Measurements from ENCODE around the gene ZNF30.
"Not testable (repeated sequence)": the region's sequence is repeated elsewhere in the genome, so short reads cannot be mapped to it uniquely, and the experiment has no call there.

ZNF30 gene

DNA sequence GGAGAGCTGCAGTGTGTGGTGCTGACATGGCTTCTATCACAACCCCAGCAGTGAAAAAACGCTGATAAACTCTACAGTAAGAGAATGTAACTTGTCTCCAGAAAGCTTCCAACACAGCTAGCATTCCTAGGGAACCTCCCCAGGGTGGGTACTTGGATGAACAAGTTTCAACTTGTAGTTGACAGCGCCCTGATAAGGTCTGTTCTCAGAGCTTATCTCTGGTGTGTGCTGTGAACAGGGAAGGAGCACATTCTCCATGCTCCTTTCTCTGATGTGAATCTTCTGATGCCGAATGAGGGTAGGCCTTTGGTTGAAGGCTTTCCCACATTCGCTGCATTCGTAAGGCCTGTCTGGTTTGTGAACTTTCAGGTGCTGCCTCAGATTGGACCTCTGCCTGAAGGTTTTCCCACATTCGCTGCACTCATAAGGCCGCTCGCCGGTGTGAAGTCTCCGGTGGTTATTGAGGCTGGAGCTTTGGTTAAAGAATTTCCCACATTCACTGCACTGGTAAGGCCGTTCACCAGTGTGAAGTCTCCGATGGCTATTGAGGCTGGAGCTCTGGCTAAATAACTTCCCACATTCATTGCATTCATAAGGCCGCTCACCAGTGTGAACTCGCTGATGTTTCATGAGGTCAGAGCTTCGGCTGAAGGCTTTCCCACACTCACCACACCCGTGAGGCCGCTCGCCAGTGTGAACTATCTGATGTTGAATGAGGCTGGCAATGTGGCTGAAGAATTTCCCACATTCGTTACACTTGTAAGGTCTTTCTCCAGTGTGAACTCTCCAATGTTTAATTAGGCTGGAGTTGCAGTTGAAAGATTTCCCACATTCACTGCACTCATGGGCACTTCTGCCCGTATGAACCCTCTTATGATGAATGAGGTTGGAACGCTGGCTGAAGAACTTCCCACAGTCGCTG lies 31.4 kb downstream of the ZNF30 start:
- in situ Hi-C loops (cut with MboI; ENCODE audit: low pct_unique_long_range_greater_than_20kb, low sequenced_read_pairs) = no loop called here
- DNase-seq = no peak

GRCh38 chr19:34959021-34959420 lies 32.3 kb downstream of the ZNF30 start:
- in situ Hi-C loops (cut with MboI; ENCODE audit: low pct_unique_long_range_greater_than_20kb, low sequenced_read_pairs) = no loop called here
- no peak for DNase-seq

DNA sequence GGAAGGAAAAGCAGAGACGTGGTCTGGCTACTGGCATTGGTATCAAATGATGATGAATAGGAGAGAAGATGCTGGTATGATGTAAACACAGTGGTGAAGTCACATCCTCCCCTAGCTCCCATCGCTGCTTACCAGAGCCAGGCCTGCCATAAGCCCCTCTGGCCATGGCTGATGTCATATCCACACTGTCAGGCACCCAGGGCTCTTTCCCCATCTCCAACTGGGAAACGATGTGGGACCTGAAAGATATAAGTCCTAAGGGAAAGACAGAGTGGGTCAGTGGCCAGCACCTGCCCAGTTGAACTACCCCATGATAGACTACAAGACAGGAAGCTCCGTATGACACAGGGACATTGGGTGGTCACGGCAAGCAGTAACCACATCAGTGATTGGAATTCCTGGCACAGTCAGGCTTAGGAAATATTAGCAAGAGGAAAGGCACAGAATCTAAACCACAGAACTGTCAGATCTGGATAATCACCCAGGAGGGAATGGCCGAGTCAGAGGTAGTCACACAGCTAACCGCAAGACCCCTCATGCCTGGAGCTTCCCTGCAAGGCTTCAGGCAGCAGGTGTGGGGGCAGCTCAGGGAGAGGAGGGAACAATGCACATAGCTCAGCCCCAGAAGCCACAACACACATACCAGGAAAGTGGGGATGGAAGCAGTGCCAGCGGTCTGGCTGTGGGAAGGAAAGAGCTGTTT lies 33.6 kb downstream of the ZNF30 start:
- no peak for DNase-seq
- in situ Hi-C loops (cut with MboI; ENCODE audit: low pct_unique_long_range_greater_than_20kb, low sequenced_read_pairs) = no loop called here

DNA sequence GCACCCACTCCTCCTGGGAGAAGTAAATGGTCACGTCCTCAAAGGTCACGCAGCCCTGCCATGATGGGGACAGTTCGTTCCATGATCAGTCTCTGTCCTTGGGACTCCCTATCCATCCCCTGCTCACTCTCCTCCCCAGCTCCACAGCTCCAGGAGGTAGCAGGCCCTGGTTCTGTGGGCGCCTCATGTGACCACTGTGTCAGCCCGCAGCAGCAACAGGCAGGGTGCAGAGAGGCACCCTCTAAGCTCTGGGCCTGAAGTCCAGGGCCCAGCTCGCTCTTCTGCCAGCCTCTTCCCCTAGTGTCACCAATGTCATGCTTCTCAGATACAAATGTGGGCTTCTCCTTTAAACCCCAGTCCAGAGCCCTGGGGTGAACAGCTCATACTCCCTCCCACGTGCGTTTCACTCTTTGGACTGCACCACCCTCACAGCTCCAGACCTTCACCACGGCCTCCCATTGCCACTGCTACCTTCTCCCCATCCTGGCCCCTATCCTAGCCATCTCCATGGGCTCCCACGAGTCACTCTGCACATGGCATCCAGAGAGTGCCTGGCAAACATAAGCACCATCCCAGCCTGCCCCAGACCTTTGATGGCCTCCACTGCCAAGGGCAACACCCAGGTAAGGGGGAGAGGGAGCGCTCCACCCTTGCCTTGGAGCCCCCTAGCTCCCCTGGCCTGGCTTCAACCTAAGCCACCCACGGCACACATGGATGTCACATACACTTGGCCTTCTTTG lies 34.4 kb downstream of the ZNF30 start:
- in situ Hi-C loops (cut with MboI; ENCODE audit: low pct_unique_long_range_greater_than_20kb, low sequenced_read_pairs) = no loop called here
- no peak for DNase-seq

DNA sequence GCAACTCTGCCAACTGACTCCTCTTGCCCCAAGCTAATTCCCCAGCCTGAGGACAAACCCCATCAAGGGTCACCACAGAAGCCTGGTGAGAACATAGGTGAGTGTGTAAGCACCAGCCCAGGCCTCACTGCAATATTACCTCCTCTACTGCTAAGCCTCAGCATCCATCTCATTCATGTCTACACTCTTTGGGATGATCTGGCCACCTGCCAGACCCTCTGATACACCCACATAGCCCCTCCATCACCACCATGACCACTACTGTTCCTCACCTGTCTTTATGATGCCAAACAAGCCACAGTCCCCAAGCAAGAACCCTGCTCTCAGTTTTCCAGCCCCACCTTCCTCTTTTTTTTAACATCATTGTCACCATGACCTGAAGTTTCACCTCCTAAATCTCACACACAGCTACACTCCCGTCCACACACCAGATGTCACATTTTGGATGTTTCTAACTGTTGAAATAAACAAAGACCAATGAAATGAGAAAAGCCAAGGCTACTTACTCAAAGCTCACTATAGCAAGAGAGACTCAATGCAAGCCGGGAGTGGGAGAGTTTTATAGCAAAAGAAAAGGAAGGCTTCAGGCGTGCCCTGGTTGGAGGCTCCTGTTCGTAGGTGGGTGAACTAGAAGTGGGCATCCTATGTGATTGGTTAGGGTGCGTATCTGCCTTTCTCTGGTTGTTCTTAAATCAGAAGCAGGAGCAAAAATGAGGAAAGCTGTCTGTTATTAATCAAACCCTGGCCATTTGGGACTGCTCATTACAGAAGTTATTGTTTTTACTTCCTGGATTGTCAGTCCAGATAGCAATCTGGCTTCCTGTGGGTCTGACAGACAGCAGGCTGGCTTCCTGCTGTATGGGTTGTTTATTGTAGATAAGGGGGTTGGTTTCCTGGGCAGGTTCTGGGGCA lies 35.3 kb downstream of the ZNF30 start:
- DNase-seq = peak; percentile 94
- in situ Hi-C loops (cut with MboI; ENCODE audit: low pct_unique_long_range_greater_than_20kb, low sequenced_read_pairs) = no loop called here

- DNase-seq = no peak
- in situ Hi-C loops (cut with MboI; ENCODE audit: low pct_unique_long_range_greater_than_20kb, low sequenced_read_pairs) = no loop called here
Observed at GRCh38 chr19:34962687-34963572, 36.2 kb downstream of the ZNF30 start.

GRCh38 chr19:34963573-34964406 lies 37.1 kb downstream of the ZNF30 start, which contains the start of gene ZNF792:
Gene ZNF792, minus strand, starts transcription at chr19:34964229. Its CDS starts 567 bp downstream, at chr19:34963662.
- DNase-seq = peak; percentile 50
- in situ Hi-C loops (cut with MboI; ENCODE audit: low pct_unique_long_range_greater_than_20kb, low sequenced_read_pairs) = no loop called here

- no peak for DNase-seq
- in situ Hi-C loops (cut with MboI; ENCODE audit: low pct_unique_long_range_greater_than_20kb, low sequenced_read_pairs) = no loop called here
Observed at GRCh38 chr19:34964598-34964997, 37.9 kb downstream of the ZNF30 start.

DNA sequence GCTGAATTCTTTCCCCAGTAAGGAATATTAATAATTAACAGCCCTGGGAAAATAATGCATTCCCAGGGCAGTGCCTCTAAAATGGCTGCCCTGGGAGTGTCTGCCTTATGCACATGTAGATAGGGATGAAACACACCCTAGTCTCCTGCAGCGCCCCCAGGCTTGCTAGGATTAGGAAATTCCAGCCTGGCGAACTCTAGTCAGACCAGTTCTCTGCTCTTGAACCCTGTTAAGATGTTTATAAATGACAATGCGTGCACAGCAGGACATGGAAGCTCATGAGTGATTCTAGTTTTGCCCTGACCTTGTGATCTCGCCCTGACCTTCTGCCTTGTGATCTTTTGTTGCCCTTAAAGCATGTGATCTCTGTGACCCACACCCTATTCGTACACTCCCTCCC lies 38.8 kb downstream of the ZNF30 start:
- in situ Hi-C loops (cut with MboI; ENCODE audit: low pct_unique_long_range_greater_than_20kb, low sequenced_read_pairs); DNase-seq: not testable (repeated sequence)

GRCh38 chr19:34967551-34967950 lies 40.8 kb downstream of the ZNF30 start:
- no peak for DNase-seq

DNA sequence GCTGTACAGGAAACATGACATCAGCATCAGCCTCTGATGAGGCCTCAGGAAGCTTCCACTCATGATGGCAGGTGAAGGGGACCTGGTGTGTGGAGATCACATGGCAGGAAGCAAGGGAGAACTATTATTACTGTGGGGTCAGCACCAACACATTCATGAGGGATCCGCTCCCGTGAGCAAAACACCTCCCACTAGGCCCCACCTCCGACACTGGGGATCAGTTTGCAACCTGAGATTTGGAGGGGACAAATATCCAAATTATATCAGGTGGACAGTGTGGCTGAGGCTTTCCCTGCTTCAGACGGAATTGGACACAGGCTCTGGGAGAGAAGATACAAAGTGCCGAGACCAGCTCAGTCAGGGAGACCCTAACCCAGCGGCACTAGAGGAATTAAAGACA lies 43.0 kb downstream of the ZNF30 start:
- in situ Hi-C loops (cut with MboI; ENCODE audit: low pct_unique_long_range_greater_than_20kb, low sequenced_read_pairs) = no loop called here
- no peak for DNase-seq

More at GRCh38 chr19:34967551-34967950, 40.8 kb downstream of the ZNF30 start:
- in situ Hi-C loops (cut with MboI; ENCODE audit: low pct_unique_long_range_greater_than_20kb, low sequenced_read_pairs) = no loop called here

DNA sequence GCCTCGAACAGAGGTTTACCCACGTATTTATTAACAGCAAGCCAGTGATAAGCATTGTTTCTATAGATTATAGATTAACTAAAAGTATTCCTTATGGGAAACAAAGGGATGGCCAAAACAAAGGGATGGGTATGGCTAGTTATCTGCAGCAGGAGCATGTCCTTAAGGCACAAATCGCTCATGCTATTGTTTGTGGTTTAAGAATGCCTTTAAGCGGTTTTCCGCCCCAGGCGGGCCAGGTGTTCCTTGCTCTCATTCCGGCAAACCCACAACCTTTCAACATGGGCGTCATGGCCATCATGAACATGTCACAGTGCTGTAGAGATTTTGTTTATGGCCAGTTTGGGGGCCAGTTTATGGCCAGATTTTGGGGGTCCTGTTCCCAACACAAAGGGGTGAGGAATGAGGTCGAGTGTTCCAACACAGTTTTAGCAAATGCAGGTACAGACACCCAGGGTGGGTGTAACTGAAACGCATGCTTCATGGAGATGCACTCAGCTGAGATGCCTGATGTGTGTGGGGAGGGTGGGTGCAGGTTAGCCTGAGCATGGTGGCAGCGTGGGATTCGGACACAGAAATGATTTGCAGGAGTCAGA lies 43.6 kb downstream of the ZNF30 start:
- in situ Hi-C loops (cut with MboI; ENCODE audit: low pct_unique_long_range_greater_than_20kb, low sequenced_read_pairs); DNase-seq: not testable (repeated sequence)

DNA sequence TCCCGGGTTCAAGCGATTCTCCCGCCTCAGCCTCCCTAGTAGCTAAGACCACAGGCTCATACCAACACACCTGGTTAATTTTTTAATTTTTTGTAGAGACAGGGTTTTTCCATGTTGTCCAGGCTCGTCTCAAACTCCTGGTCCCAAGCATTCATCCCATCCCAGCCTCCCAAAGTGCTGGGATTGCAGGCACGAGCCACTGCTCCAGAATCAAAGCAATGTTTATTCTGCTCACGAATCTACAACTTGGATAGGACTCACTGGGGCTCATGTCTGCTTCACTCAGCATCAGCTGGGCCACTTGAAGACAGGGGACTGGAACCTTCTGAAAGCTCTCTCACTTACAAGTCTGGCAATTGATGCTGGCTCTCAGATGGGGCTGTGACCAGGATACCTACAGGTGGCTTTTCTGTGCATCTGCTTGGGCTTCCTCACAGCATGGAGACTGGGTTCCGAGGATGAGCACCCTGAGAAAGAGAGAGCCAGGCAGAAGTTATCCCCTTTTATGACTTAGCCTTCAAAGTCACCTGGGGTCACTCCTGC lies 45.5 kb downstream of the ZNF30 start:
- in situ Hi-C loops (cut with MboI; ENCODE audit: low pct_unique_long_range_greater_than_20kb, low sequenced_read_pairs) = no loop called here
- no peak for DNase-seq

- in situ Hi-C loops (cut with MboI; ENCODE audit: low pct_unique_long_range_greater_than_20kb, low sequenced_read_pairs) = no loop called here
- no peak for DNase-seq
Observed at GRCh38 chr19:34974646-34975045, 47.9 kb downstream of the ZNF30 start.

DNA sequence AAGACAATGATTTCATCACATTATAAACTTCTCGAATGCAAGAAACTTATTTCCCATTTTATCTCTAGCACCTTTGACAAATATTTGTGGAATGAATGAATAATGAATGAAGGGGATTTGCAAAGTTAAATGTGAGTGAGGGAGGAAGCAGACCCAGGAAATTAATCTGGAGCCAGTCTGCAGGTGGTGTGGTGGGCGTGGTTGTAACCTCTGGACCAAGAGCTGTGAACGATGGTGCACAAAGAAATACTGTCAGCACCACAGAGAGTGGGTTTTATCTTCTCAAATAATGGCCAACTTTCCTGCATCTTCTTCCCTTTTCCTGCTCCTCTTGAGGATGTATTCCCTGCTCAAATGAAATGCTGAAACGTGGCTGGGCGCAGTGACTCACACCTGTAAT lies 48.4 kb downstream of the ZNF30 start:
- in situ Hi-C loops (cut with MboI; ENCODE audit: low pct_unique_long_range_greater_than_20kb, low sequenced_read_pairs) = no loop called here
- no peak for DNase-seq

- no peak for DNase-seq
- in situ Hi-C loops (cut with MboI; ENCODE audit: low pct_unique_long_range_greater_than_20kb, low sequenced_read_pairs) = no loop called here
Observed at GRCh38 chr19:34976611-34977010, 49.9 kb downstream of the ZNF30 start.

All from KBM-7 (cell line).